ENCODE results near the gene PPP1R3F.

DNA sequence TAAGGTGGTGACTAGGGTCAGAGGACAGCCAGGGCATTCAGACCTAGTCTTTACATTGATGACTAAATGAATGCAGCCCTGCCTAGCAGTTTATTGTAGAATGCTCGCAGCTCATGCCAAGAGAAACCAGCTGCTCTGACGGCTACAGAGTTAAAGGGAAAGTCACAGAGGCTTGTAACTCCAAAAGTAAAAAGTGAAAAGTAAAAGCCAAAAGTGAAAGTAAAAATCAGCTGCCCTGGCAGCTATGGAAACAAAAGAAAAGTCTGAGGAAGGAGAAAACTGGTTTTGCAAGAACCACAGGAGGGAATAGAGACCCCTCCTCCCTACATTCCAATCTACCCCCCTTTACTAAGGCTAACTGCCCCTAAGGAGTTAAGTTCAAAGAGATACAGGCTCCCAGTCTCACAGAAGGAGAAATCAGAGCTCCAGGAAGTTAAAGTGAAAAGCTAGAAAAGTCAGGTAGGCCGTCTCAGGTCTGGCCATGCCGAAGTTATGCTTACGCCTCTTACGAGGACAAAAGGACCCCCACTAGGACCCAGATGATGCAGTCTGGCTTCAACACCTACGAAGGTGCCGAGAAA lies 39.9 kb downstream of the PPP1R3F start:
- TF ChIP-seq POLR2A (IDR thresholded peaks at IDR 0.05): no peak
- TF ChIP-seq, protein P1, sequence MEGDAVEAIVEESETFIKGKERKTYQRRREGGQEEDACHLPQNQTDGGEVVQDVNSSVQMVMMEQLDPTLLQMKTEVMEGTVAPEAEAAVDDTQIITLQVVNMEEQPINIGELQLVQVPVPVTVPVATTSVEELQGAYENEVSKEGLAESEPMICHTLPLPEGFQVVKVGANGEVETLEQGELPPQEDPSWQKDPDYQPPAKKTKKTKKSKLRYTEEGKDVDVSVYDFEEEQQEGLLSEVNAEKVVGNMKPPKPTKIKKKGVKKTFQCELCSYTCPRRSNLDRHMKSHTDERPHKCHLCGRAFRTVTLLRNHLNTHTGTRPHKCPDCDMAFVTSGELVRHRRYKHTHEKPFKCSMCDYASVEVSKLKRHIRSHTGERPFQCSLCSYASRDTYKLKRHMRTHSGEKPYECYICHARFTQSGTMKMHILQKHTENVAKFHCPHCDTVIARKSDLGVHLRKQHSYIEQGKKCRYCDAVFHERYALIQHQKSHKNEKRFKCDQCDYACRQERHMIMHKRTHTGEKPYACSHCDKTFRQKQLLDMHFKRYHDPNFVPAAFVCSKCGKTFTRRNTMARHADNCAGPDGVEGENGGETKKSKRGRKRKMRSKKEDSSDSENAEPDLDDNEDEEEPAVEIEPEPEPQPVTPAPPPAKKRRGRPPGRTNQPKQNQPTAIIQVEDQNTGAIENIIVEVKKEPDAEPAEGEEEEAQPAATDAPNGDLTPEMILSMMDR (IDR thresholded peaks at IDR 0.05): no peak

Data from breast epithelium (tissue), 3 donors.